ENCODE results near the gene MAP2. TPM values are rescaled to one million over a fixed set of nuclear protein-coding genes. Genes with fewer than 3 reads are reported as not detected.

Gene MAP2
- total and polyA plus RNA-seq, 10 of the 15 experiments (the other 5 are each of a cell fraction or from before 2014, with no cell fraction given): 0.01 TPM; not detected in 9

DNA sequence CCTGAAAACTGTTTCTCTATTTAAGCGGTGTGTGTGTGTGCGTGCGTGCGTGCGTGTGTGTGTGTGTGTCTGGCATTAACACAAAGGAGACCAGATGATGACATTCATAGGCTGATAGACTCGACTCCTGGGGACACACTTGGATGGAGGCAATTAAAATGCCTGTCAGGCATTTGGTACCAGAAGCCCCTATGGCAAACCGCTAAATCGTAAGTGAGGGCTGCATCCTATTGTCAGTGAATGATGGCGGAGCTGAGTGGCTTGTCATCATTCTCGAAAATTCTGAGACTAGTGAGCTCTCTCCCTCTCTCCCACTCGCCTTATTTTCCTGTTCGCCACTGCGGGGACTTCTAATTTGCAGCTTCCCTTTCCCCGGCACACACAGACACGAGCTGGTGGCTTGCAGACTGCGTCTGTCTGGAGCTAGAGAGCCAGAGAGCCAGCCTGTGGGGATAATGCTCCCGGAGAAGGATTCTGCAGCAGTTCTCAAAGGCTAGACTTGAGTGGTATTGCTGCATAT is 155.4 kb downstream of the MAP2 start:
- no peaks in the 10 kb centered on the region for H4K20me1 ChIP-seq (ENCODE audit: control insufficient read depth, insufficient read depth)
- RAD21 ChIA-PET (ENCODE audit: unreplicated experiment): interaction anchor here (3.8 kb wide), 1 partner anchor 244 kb away, joined by 31 read pairs; no protein-coding TSS in a partner anchor
- no peaks in the 10 kb centered on the region for H3K79me2 ChIP-seq (ENCODE audit: control insufficient read depth, insufficient read depth, low read length)
- H3K27ac ChIP-seq (ENCODE audit: control insufficient read depth, insufficient read depth): no peak overlapping the region
- 26% methylated on average over 17 of the region's 17 CpGs for whole genome bisulfite sequencing (ENCODE audit: insufficient coverage, insufficient replicate concordance, low lambda C conversion rate, missing lambda C conversion rate)
- FAIRE-seq: no peak
- no peak for ATAC-seq
- BruUV-seq (replicated peaks): no TSS peak
- SMC1A ChIA-PET (ENCODE audit: uncharacterized antibody, unreplicated experiment): interaction anchor here (0.8 to 3.5 kb wide), 4 partner anchors 24 to 245 kb away, joined by 3 to 33 read pairs (median 3); no protein-coding TSS in a partner anchor
- H3K4me1 ChIP-seq (ENCODE audit: control insufficient read depth, insufficient read depth, low read length): no peaks in the 10 kb centered on the region
- no peaks in the 10 kb centered on the region for H3K36me3 ChIP-seq (ENCODE audit: control insufficient read depth in 2 of 2, insufficient read depth in 2 of 2, low read length in 1 of 2)
- no peaks in the 10 kb centered on the region for H3K9me3 ChIP-seq (replicated peaks; ENCODE audit: control insufficient read depth, insufficient read depth, low read length)
- no peak overlapping the region for H3K4me3 ChIP-seq
- intact Hi-C loops (cut with micrococcal nuclease; ENCODE audit: unreplicated experiment) (loop anchor here (5.0 to 10.0 kb wide), 3 partner anchors 157 to 1172 kb away; partner anchors contain the start of genes MAP2 and PTH2R), in situ Hi-C loops (cut with MboI) (no loop called here)
- DNase-seq (ENCODE audit: low read depth, low spot score): no peak
- POLR2A ChIA-PET: no interaction called here
- TF ChIP-seq SP1 (IDR thresholded peaks at IDR 0.05; ENCODE audit: low read depth, low read length) (no peak), POLR2AphosphoS5 (IDR thresholded peaks at IDR 0.05; ENCODE audit: low read length) (no peak), SREBF2 (IDR thresholded peaks at IDR 0.05; ENCODE audit: low read length) (no peak), RB1 (IDR thresholded peaks at IDR 0.05; ENCODE audit: borderline replicate concordance) (no peak)
- H3K27me3 ChIP-seq (replicated peaks in 1 of 2; ENCODE audit: control insufficient read depth in 2 of 2, insufficient read depth in 2 of 2, low read length in 1 of 2): no peaks in the 10 kb centered on the region
- no peak overlapping the region for H3K9ac ChIP-seq (ENCODE audit: control insufficient read depth, insufficient read depth, low read length)
- no peak overlapping the region for H3K4me2 ChIP-seq (ENCODE audit: control insufficient read depth, insufficient read depth)
- CTCF ChIA-PET: interaction anchor here (0.6 to 5.0 kb wide), 8 partner anchors 10 to 459 kb away, joined by 3 to 85 read pairs (median 3); partner anchors contain the start of gene MAP2
- H2AFZ ChIP-seq (ENCODE audit: control insufficient read depth, low read depth, low read length): no peak overlapping the region

DNA sequence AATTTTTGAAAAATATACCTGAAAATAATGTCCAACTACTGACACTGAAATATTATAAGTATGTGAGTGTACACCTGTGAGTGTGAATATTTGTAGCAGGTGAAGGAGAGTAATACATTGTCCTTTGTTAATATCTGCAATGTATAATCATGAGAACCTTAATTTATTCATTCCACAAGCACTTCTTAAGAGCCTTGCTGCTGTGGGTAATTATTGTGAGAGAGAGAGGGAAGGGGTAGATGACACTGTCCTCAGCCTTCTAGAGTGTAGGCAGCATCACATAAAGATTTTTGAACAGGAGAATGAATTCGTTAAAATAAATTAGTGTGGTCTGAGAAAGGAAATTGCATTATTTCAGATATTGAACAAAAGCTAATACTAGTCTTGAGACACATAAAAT is 157.2 kb downstream of the MAP2 start:
- FAIRE-seq: no peak
- RAD21 ChIA-PET (ENCODE audit: unreplicated experiment): no interaction called here
- no peak for TF ChIP-seq CBFB (IDR thresholded peaks at IDR 0.05; ENCODE audit: low read depth)
- TF ChIP-seq NR2C2 (IDR thresholded peaks at IDR 0.05; ENCODE audit: borderline replicate concordance, control insufficient read depth, insufficient read length, low read depth): no peak
- no peak for TF ChIP-seq SREBF2 (IDR thresholded peaks at IDR 0.05; ENCODE audit: low read length)
- no peak for TF ChIP-seq NFYA (IDR thresholded peaks at IDR 0.05; ENCODE audit: borderline replicate concordance, low read depth, low read length)
- TF ChIP-seq KDM1A (IDR thresholded peaks at IDR 0.05; ENCODE audit: borderline replicate concordance): no peak
- TF ChIP-seq POU2F2 (IDR thresholded peaks at IDR 0.05; ENCODE audit: borderline replicate concordance, low read depth, low read length): no peak
- no peak for TF ChIP-seq IKZF2 (IDR thresholded peaks at IDR 0.05)
- TF ChIP-seq EGR1 (IDR thresholded peaks at IDR 0.05; ENCODE audit: borderline replicate concordance in 1 of 2, low read depth in 2 of 2, low read length in 2 of 2): no peak
- no peak for TF ChIP-seq HDAC6 (IDR thresholded peaks at IDR 0.05; ENCODE audit: unreplicated experiment)
- no peak for TF ChIP-seq POLR2A (IDR thresholded peaks at IDR 0.05; ENCODE audit: low read depth, low read length)
- no peak for TF ChIP-seq JUNB (IDR thresholded peaks at IDR 0.05)
- TF ChIP-seq TCF3 (IDR thresholded peaks at IDR 0.05; ENCODE audit: borderline replicate concordance, insufficient read depth, low read depth, low read length): no peak
- TF ChIP-seq, protein P1, sequence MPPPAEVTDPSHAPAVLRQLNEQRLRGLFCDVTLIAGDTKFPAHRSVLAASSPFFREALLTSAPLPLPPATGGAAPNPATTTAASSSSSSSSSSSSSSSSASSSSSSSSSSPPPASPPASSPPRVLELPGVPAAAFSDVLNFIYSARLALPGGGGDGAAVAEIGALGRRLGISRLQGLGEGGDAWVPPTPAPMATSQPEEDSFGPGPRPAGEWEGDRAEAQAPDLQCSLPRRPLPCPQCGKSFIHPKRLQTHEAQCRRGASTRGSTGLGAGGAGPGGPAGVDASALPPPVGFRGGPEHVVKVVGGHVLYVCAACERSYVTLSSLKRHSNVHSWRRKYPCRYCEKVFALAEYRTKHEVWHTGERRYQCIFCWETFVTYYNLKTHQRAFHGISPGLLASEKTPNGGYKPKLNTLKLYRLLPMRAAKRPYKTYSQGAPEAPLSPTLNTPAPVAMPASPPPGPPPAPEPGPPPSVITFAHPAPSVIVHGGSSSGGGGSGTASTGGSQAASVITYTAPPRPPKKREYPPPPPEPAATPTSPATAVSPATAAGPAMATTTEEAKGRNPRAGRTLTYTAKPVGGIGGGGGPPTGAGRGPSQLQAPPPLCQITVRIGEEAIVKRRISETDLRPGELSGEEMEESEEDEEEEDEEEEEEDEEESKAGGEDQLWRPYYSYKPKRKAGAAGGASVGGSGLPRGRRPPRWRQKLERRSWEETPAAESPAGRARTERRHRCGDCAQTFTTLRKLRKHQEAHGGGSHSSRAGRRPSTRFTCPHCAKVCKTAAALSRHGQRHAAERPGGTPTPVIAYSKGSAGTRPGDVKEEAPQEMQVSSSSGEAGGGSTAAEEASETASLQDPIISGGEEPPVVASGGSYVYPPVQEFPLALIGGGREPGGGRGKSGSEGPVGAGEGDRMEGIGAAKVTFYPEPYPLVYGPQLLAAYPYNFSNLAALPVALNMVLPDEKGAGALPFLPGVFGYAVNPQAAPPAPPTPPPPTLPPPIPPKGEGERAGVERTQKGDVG (CRISPR knock-in tag; IDR thresholded peaks at IDR 0.05): no peak
- TF ChIP-seq MXI1 (IDR thresholded peaks at IDR 0.05; ENCODE audit: low read depth, low read length): no peak

More for the DNA sequence above, 157.2 kb downstream of the MAP2 start:
- ChIA-PET SMC1A (ENCODE audit: uncharacterized antibody, unreplicated experiment) (no interaction called here), CTCF (no interaction called here), POLR2A (no interaction called here)
- H3K4me2 ChIP-seq (ENCODE audit: control insufficient read depth, insufficient read depth): no peak overlapping the region
- no TSS peak for BruUV-seq (replicated peaks)
- no peaks in the 10 kb centered on the region for H3K9me3 ChIP-seq (replicated peaks; ENCODE audit: control insufficient read depth, insufficient read depth, low read length)
- H2AFZ ChIP-seq (ENCODE audit: control insufficient read depth, low read depth, low read length): no peak overlapping the region
- no peaks in the 10 kb centered on the region for H4K20me1 ChIP-seq (ENCODE audit: control insufficient read depth, insufficient read depth)
- no peak overlapping the region for H3K9ac ChIP-seq (ENCODE audit: control insufficient read depth, insufficient read depth, low read length)
- no peak for ATAC-seq
- H3K4me1 ChIP-seq (ENCODE audit: control insufficient read depth, insufficient read depth, low read length): no peaks in the 10 kb centered on the region
- H3K27me3 ChIP-seq (replicated peaks in 1 of 2; ENCODE audit: control insufficient read depth in 2 of 2, insufficient read depth in 2 of 2, low read length in 1 of 2): no peaks in the 10 kb centered on the region
- DNase-seq (ENCODE audit: low read depth, low spot score): no peak
- intact Hi-C loops (cut with micrococcal nuclease; ENCODE audit: unreplicated experiment): no loop called here
- in situ Hi-C loops (cut with MboI): no loop called here
- H3K79me2 ChIP-seq (ENCODE audit: control insufficient read depth, insufficient read depth, low read length): no peaks in the 10 kb centered on the region
- H3K4me3 ChIP-seq: no peak overlapping the region
- WGBS (ENCODE audit: insufficient coverage, insufficient replicate concordance, low lambda C conversion rate, missing lambda C conversion rate): 0% methylated on average over 1 of the region's 1 CpG
- H3K36me3 ChIP-seq (ENCODE audit: control insufficient read depth in 2 of 2, insufficient read depth in 2 of 2, low read length in 1 of 2): no peaks in the 10 kb centered on the region
- no peak overlapping the region for H3K27ac ChIP-seq (ENCODE audit: control insufficient read depth, insufficient read depth)

All from GM12878 (cell line).